Subcutaneous abdominal adipose tissue (tissue), 5 donors: ENCODE data around the gene ARMH3.

Experiments
- H3K27ac ChIP-seq: one replicate; pipeline ENCODE4 v1.7.0; 2013; ENCODE audit warnings: low read depth, mild to moderate bottlenecking, inconsistent platforms, low read length, moderate library complexity
- H3K27me3 ChIP-seq, 5 donors: one replicate each; pipeline ENCODE4 v1.7.0; 2013; ENCODE audit warnings: low read length in 5 of 5, inconsistent platforms in 1 of 5; ENCODE audit not compliant: control insufficient read depth in 5 of 5, insufficient read depth in 4 of 5
- H3K36me3 ChIP-seq, 5 donors: one replicate each; pipeline ENCODE4 v1.7.0; 2013; ENCODE audit warnings: low read length in 5 of 5; ENCODE audit not compliant: control insufficient read depth in 5 of 5, insufficient read depth in 5 of 5
- H3K4me1 ChIP-seq, 5 donors: one replicate each; pipeline ENCODE4 v1.7.0; 2013; ENCODE audit warnings: low read length in 5 of 5, mild to moderate bottlenecking in 3 of 5, moderate library complexity in 1 of 5; ENCODE audit not compliant: control insufficient read depth in 5 of 5, insufficient read depth in 5 of 5
- H3K4me3 ChIP-seq, 5 donors: one replicate each; pipeline ENCODE4 v1.7.0; 2013; ENCODE audit warnings: low read length in 5 of 5, low read depth in 1 of 5
- H3K9ac ChIP-seq, 5 donors: one replicate each; pipeline ENCODE4 v1.7.0; 2013; ENCODE audit warnings: low read length in 5 of 5, mild to moderate bottlenecking in 4 of 5, moderate library complexity in 3 of 5
- H3K9me3 ChIP-seq, 5 donors: one replicate each; pipeline ENCODE4 v1.7.0; 2013; ENCODE audit warnings: low read length in 5 of 5; ENCODE audit not compliant: control insufficient read depth in 5 of 5
- donor health status: healthy.
- donor health status: healthy.
- donor health status: healthy.
- donor health status: healthy.
- donor health status: healthy.

ARMH3 gene

DNA sequence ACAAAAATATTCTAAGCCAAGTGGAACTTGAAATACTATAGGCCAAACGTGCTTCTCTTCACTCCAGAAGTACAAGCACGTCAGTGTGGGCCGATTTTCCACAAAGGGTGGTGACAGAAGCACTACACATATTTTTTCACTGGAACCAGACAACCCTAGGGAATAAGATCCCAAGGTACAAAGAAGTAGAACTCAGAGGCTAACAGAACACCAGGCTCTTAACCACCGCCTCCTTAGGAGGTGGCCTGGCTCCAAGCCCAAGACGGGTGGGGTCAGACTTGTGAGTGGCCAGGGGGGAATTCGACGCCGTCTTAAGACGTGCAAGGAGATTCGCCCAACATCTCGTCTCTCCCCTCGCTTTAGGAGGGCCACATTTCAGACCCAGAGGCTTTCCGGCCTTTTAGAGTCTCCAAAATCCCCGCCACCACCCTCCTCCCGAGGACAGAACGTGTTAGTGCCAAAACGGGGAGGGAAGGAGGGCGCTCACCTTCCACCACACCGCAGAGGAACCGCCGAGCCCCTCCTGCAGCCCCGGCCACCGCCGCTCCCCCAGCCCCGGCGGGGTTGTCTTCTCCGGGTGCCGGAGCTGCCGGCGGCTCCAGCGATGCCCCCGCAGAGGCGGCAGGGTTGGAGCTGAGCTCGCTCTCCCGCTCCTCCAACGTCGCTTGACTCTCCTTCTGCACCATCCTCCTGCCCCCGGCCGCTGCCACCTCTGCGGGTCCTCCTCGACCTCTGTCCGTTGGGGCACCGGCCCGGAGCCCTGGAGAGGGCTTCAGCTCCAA, 238.4 kb downstream of the ARMH3 start:
- Histone ChIP-seq H3K9me3 (no peaks in the 10 kb centered on the region), H3K36me3 (peaks cover 3 to 18% (median 16%) of the 10 kb centered on the region in 5 donors), H3K4me3 (peak overlapping the region; percentile 94 to 98 (median 97)), H3K27me3 (no peaks in the 10 kb centered on the region), H3K4me1 (peaks cover 2 to 57% (median 52%) of the 10 kb centered on the region in 5 donors), H3K27ac (peak overlapping the region; percentile 92), H3K9ac (peak overlapping the region; percentile 77 to 89 (median 82))

GRCh38 chr10:101816913-101817336, 239.0 kb downstream of the ARMH3 start:
- Histone ChIP-seq H3K9ac (peak overlapping the region; percentile 77 to 89 (median 82)), H3K27me3 (no peaks in the 10 kb centered on the region), H3K4me1 (peaks cover 2 to 57% (median 52%) of the 10 kb centered on the region in 5 donors), H3K4me3 (peak overlapping the region; percentile 94 to 98 (median 97)), H3K36me3 (peaks cover 2 to 18% (median 18%) of the 10 kb centered on the region in 5 donors), H3K9me3 (no peaks in the 10 kb centered on the region), H3K27ac (peak overlapping the region; percentile 92)

GRCh38 chr10:101816376-101816775, 239.6 kb downstream of the ARMH3 start:
- H3K4me3 ChIP-seq, result peak overlapping the region; percentile 94 to 98 (median 97)
- peaks cover 0 to 18% (median 14%) of the 10 kb centered on the region in 5 donors for H3K36me3 ChIP-seq
- H3K27me3 ChIP-seq, result no peaks in the 10 kb centered on the region
- peaks cover 2 to 57% (median 52%) of the 10 kb centered on the region in 5 donors for H3K4me1 ChIP-seq
- no peaks in the 10 kb centered on the region for H3K9me3 ChIP-seq
- peak overlapping the region; percentile 92 for H3K27ac ChIP-seq
- H3K9ac ChIP-seq, result peak overlapping the region; percentile 4 to 89 (median 82)

GRCh38 chr10:101814466-101815071, 241.4 kb downstream of the ARMH3 start:
- H3K36me3 ChIP-seq, result peaks cover 13 to 35% (median 24%) of the 10 kb centered on the region in 5 donors
- H3K27me3 ChIP-seq, result no peaks in the 10 kb centered on the region
- H3K9ac ChIP-seq, result peak overlapping the region in 4 of 5 donors; percentile 31 to 48 (median 44)
- H3K27ac ChIP-seq, result peak overlapping the region; percentile 92
- peaks cover 2 to 53% (median 50%) of the 10 kb centered on the region in 5 donors for H3K4me1 ChIP-seq
- H3K9me3 ChIP-seq, result no peaks in the 10 kb centered on the region
- H3K4me3 ChIP-seq, result peak overlapping the region; percentile 19 to 98 (median 95)

- H3K4me3 ChIP-seq, result no peak overlapping the region
- H3K27ac ChIP-seq, result no peak overlapping the region
- H3K9ac ChIP-seq, result no peak overlapping the region
- H3K36me3 ChIP-seq, result peaks cover 21 to 53% (median 37%) of the 10 kb centered on the region in 5 donors
- H3K27me3 ChIP-seq, result no peaks in the 10 kb centered on the region
- H3K4me1 ChIP-seq, result peaks cover 2 to 41% (median 37%) of the 10 kb centered on the region in 5 donors
- no peaks in the 10 kb centered on the region for H3K9me3 ChIP-seq
Measured at GRCh38 chr10:101812606-101813005, 243.4 kb downstream of the ARMH3 start.

GRCh38 chr10:101807158-101807557, 248.8 kb downstream of the ARMH3 start:
- no peak overlapping the region for H3K9ac ChIP-seq
- H3K27me3 ChIP-seq, result no peaks in the 10 kb centered on the region
- no peaks in the 10 kb centered on the region for H3K9me3 ChIP-seq
- H3K27ac ChIP-seq, result no peak overlapping the region
- H3K36me3 ChIP-seq, result peaks cover 45 to 86% (median 71%) of the 10 kb centered on the region in 5 donors
- H3K4me3 ChIP-seq, result no peak overlapping the region
- H3K4me1 ChIP-seq, result peaks cover 0 to 3% (median 0%) of the 10 kb centered on the region in 5 donors

- no peak overlapping the region for H3K9ac ChIP-seq
- no peaks in the 10 kb centered on the region for H3K27me3 ChIP-seq
- H3K4me3 ChIP-seq, result no peak overlapping the region
- H3K36me3 ChIP-seq, result peaks cover 50 to 92% (median 81%) of the 10 kb centered on the region in 5 donors
- H3K9me3 ChIP-seq, result no peaks in the 10 kb centered on the region
- no peak overlapping the region for H3K27ac ChIP-seq
- H3K4me1 ChIP-seq, result no peaks in the 10 kb centered on the region
Measured at GRCh38 chr10:101803511-101803910, 252.5 kb downstream of the ARMH3 start.

DNA sequence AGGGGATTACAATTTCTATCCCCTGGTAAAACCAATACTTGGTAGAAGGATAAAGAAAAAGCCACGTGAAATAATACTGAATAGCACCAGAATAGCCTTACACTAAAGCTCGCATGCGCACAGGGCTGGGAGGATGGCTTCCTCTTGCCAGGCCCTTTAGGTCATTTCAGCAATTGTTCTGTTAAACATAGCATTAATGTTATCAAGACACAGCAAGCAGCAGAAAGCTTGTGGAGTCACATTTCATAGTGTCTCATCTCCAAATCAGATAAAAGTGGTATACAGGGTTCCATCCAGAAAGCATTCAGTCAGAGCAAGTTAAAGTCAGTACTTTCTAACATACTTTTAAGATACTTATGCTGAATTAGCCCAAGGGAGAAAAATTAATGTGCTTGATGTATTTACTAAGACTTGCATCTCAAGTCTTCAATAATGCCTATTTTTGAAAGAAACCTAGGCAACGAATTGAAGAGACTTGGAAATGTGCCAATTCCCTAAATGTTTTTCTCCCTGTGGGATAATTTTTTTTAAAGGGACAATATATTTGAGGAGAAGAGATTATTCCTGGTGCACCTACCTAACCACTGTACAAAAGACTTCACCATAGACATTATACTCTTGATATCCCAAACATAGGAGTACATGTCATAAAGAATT, 258.4 kb downstream of the ARMH3 start:
- no peak overlapping the region for H3K27ac ChIP-seq
- no peaks in the 10 kb centered on the region for H3K4me1 ChIP-seq
- no peaks in the 10 kb centered on the region for H3K9me3 ChIP-seq
- peaks cover 66 to 99% (median 89%) of the 10 kb centered on the region in 5 donors for H3K36me3 ChIP-seq
- no peak overlapping the region for H3K4me3 ChIP-seq
- H3K27me3 ChIP-seq, result no peaks in the 10 kb centered on the region
- H3K9ac ChIP-seq, result no peak overlapping the region
